NCI-H2029 treated with DMSO at 0.1 percent for 48 hours (cell line): Measurements from ENCODE around the gene CREBL2.

ENCODE experiments used
- DNase-seq: peaks from one replicate; lab custom pipeline; 2025; lab: John Stamatoyannopoulos, UW

Gene CREBL2

DNA sequence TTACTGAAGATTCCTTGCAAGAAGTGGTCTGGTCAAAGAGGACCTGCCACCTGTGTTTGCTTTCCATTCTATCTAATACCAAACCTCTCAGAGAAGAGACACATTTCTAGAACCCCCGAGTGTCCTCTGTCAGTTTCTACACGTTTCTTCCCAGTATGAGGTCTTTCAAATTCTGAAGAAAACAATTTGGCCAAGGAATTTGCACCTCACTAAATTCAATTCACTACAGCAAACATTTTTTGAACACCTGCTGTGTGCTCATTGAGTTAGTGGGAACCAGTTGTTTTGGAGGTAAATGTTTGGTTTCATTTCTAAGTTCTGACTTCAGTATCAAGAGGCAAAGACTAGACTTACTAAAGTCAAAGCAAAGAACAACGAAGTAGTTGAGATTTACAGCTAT lies 64.9 kb downstream of the CREBL2 start:
- DNase-seq: no peak

DNA sequence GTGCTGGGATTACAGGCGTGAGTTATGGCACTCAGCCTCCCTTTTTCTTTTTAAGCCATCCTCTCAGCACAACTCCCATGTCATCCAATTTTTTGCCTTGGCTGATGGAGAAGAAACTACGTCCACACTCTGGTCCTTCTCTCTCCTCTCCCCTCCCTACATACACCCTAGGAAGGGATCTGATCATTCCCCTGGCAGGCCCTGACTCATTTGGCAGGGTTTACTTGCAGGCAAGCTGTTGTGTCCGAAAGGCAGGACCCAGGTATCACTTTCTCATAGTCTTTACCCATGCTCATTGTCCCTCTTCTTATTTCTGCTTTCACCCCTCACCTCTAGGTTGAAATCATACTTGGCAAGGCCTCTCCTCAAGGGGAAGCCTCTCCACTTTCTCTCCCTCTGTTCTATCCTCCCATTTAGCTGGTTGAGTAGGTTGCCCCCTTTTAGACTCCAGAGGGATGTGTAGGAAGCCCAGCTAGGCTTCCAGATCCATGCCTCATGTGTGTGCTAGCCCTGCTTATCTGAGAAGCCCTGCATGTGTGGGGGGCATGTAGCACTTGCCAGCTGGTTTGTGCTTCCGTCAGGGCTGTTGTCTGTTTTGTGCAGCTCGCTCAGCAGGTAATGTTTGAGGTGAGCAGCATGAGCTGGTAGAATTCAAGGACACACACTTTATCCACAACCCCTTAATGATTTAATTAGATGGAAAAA lies 69.5 kb downstream of the CREBL2 start:
- DNase-seq: no peak

DNA sequence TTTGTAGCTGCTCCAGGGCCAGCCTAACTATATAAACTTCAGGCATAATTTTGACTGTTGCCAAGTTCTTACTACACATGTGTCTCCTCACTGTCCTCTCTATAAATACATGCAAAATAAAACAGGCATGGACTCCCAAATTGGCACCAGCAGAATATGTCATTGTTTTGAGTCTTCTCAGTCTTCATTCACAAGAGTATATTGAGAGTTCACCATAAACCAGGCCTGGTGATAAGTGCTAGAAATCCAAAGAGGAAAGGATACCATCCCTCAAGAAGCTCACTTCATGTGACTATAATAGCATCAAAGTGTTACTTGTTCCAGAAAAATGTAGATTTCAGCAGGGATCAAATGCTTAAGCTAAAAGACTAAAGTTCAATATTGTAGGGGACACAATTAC lies 70.6 kb downstream of the CREBL2 start:
- DNase-seq: no peak

DNA sequence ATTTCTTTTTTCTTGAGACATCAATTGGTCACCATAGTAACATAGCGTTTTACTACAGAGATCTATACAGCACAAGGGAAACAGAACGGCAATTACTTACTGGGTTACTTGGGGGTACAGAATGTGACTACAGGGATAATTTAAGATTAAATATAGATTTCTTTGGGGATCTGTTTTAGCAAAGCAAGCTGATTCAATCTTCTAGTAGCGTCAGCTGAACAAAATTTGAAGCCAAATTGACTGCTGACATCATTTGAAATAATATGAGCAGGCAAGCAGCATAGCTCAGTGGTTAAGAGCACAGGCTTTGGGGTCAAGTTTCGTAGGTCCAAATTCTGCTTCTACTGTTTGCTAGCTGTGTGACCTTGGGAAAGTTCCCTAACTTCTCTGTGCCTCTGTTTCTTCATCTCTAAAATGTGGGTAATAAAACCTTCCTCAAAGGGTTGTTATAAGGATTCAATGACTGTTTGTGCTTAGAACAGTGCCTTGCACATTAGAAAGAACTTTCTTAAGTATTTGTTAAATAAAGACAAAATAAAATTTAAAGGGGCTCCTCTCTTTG lies 71.5 kb downstream of the CREBL2 start:
- DNase-seq: no peak

DNA sequence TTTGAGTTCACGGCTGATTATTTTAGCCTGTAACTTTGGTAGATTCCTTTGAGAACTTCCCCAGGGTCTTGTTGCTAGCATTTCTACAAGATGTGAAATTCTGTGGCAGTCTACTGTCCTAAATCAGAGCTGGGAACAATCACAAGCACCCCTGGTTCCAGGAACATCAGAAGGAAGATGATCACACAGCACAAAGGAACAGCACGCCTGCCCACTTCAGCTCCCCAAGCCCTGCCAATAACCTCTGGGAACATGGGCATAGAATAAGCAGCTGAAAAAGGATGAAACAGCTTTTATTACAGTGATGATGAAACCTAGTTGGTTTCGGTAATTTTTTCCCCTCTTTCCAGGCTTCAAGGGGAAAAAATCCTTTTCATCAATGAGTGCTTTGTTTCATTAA lies 72.0 kb downstream of the CREBL2 start:
- peak; percentile 10 for DNase-seq

DNA sequence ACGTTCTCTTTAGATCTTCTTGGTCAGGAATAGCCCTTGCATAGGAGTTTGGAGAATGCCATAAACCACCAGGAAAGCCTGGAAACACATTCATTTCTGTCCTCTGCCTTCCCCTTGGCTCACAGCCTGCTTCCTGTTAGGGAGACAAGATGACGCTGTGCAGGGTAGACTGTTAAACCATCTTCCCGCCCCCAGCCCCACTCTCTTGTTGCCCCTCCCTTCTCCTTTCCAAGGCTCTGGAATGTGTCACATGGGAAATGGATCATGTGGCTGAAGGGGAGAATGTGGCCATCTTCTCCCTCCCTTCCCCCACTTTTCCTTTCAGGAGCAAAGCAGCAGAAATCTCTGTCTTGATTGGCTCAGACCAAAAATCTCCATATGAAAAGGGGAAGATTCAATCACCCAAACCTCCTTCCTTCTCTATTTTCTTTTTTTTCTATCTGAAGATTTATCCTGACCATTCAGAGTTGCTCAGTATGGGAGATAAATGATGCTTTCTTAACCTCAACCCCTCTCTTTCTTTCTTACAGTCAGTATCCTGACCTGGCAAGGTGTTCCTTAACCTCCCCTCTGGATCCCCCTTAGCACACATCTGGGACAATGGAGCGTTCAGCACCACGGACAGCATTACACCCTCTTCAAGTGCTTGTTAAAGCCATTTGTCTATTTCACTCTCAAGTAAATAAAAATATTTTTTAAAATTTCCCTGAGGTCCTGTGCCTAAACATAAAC lies 72.9 kb downstream of the CREBL2 start:
- DNase-seq: peak; percentile 82

DNA sequence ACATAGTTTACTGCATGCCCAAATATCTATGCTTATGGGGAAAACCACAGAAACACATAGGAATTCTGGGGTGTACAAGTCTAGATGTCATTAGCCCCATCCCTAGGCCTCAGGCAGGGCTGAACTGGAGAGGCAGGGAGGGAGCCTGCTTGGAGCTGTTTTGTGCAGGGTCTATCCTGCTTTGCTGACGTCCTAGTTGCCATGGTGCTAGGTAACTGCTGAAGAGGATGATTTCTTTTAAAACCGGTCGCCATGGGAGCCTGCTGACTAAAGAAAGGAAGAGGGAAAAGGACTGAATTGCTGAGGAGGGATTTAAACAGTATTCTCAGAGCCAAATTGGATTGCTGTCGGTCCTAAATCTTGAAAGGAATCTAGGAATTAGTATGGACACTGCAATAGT lies 73.6 kb downstream of the CREBL2 start:
- no peak for DNase-seq

DNA sequence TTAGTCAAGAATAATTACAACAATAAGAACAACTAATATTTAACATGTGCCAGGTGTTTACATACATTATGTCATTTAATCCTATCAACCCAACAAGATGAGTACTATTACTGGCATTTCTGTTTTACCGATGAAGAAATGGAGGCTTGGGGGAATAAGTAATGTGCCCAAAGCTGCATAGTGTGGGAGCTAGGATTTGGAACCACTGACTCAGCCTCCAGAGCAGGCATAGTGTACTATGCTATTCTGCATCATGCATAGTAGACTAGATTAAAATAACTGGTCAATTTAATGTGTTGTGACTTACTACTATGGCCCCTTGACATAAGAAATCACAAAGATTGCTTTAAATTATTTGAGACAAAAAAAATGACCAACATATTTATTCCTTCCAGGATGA lies 74.8 kb downstream of the CREBL2 start:
- DNase-seq: no peak

DNA sequence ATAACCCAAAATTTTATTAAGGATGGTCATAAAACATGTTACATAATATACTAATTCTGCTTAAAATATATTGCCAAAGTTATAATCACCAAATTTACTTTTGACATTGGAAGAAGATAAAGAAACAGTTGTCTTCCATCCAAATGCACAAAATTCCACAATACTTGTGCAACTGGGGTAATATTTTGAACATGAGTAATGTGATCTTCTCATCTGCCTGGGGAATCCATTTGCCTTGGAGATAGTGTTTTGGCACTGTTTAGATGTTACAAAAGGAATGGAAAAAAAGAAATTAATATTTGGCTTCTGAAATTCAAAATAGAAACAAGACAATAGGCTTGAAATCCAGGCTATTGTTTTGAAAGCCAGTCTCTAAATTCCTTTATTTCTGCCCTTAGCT lies 75.2 kb downstream of the CREBL2 start:
- no peak for DNase-seq

DNA sequence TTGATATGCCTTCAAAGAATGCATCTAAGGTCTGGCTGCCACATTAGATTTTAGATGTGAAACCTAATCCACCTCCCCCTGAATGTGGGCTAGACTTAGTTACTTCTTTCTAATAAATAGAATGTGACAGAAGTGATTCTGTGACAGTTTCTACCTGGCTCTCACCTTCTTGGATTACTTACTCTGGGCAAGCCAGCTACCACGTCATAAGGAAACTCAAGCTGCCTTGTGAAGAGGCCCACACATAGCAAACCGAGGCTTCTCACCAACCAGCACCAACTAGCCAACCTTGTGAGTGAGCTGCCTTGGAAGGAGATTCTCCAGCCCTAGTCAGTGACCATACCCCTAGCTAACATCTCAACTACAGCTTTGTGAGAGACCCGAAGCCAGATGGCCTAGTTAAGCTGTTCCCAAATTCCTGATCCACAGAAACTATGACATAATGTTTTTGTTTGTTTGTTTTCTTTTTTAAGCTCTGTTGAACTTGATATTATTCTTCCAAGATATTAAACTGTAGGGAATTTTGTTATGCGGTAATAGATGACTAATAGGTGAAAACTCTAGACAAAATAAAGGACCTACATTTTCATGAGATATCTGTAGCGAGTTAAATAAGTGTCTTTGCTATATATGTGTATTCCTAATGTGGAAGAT lies 78.1 kb downstream of the CREBL2 start:
- no peak for DNase-seq

DNA sequence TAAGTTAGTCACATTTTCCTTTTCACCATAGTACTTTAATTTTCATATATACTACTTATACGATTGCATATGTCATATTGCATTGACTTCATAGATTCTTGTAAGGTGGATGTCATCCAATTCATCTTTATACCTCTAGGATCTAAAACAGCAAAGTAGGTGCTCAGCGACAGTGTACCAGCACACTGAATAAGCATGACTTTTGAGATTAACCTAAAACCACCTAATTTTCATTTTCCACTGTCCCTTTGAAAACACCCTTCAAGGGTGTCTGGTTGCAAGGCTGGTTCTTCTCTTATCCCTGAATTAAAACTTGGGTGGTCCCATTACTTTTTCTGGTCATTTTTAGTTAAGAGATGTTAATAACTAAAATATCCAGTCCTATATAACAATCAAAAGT lies 79.9 kb downstream of the CREBL2 start:
- no peak for DNase-seq

DNA sequence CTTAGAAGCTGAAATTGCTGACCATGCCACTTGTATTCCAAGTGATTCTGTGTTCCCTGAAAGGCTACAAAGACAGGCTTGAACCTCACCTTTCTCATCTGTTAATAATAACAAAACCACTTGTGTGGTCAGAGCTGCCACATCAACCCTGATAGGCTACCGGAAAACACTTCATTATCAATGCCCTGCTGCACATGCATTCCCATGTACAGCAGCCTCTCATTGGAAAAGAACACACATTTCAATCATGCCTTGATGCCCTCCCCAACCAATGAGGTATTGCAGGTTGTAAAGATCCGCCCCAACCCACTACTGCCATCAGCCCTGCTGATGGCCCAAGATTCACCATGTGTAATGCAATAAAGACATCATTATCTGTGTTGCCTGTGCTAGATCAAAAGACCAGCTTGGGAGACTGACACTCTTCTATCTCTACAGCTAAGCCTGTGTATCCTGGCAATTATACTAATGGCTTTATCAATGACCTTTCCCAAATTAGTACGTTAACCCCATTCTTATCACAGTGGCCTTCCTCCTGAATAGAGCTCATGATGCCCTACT lies 81.5 kb downstream of the CREBL2 start:
- no peak for DNase-seq
